OCI-LY1 (cell line): ENCODE results near the gene SHMT1.
A peak's percentile ranks its signal among the peaks of the same experiment; 100 is the strongest.

Experiments used
- H2AFZ ChIP-seq: fragments of 200-600 bp; sonication (generic), shearing (Covaris generic); 2 replicates; pipeline ENCODE4 v1.6.0; 2014; ENCODE audit warnings: antibody characterized with exemption, mild to moderate bottlenecking, low read length
- H3F3A ChIP-seq: fragments of 200-600 bp; sonication (generic), shearing (Covaris generic); 2 replicates; pipeline ENCODE4 v1.6.0; 2014; ENCODE audit warnings: mild to moderate bottlenecking, antibody characterized with exemption, low read length, moderate library complexity; ENCODE audit not compliant: insufficient read depth
- H3K27ac ChIP-seq: fragments of 200-600 bp; sonication (generic); 2 replicates; pipeline ENCODE4 v1.5.1; 2014; ENCODE audit warnings: low read length, mixed run types, mild to moderate bottlenecking, low read depth; ENCODE audit not compliant: poor library complexity, severe bottlenecking
- H3K27me3 ChIP-seq: fragments of 200-600 bp; sonication (generic); 2 replicates; pipeline ENCODE4 v1.6.0; 2014; ENCODE audit warnings: antibody characterized with exemption, mild to moderate bottlenecking, low read length, moderate library complexity; ENCODE audit not compliant: insufficient read depth
- H3K36me3 ChIP-seq: fragments of 200-600 bp; sonication (generic); 2 replicates; pipeline ENCODE4 v1.6.1; 2014; ENCODE audit warnings: mild to moderate bottlenecking, antibody characterized with exemption, low read length, moderate library complexity, mixed read lengths; ENCODE audit not compliant: insufficient read depth
- H3K4me1 ChIP-seq: fragments of 200-600 bp; sonication (generic); 2 replicates; pipeline ENCODE4 v1.5.1; 2014; ENCODE audit warnings: mild to moderate bottlenecking, low read length, moderate library complexity; ENCODE audit not compliant: insufficient read depth, severe bottlenecking
- H3K4me2 ChIP-seq: fragments of 200-600 bp; sonication (generic), shearing (Covaris generic); 2 replicates; pipeline ENCODE4 v1.6.1; 2014; ENCODE audit warnings: low read length
- H3K4me3 ChIP-seq: fragments of 200-600 bp; sonication (generic); 2 replicates; pipeline ENCODE4 v1.5.1; 2014; ENCODE audit warnings: low read length, low read depth, mild to moderate bottlenecking, mixed read lengths; ENCODE audit not compliant: poor library complexity, severe bottlenecking
- H3K79me2 ChIP-seq: fragments of 200-600 bp; shearing (Covaris generic); 2 replicates; pipeline ENCODE4 v1.6.1; 2016; ENCODE audit warnings: mixed run types, low read length, mixed read lengths; ENCODE audit not compliant: insufficient read depth
- H3K9ac ChIP-seq: fragments of 200-600 bp; sonication (generic), shearing (Covaris generic); 2 replicates; pipeline ENCODE4 v1.6.1; 2014; ENCODE audit warnings: mild to moderate bottlenecking, low read length, mixed read lengths
- H3K9me2 ChIP-seq: fragments of 200-600 bp; sonication (generic), shearing (Covaris generic); 2 replicates; pipeline ENCODE4 v1.6.1; 2014; ENCODE audit warnings: low read depth, mild to moderate bottlenecking, low read length, mixed read lengths
- H3K9me3 ChIP-seq: fragments of 200-600 bp; shearing (Covaris generic); 2 replicates; pipeline ENCODE4 v1.6.1; 2014; ENCODE audit warnings: low read length, mixed read lengths
- H4K20me1 ChIP-seq: fragments of 200-600 bp; sonication (generic), shearing (Covaris generic); 2 replicates; pipeline ENCODE4 v1.6.0; 2016; ENCODE audit warnings: mild to moderate bottlenecking, low read length; ENCODE audit not compliant: insufficient read depth
- EZH2 ChIP-seq: fragments of 200-600 bp; sonication (generic), shearing (Covaris generic); IDR thresholded peaks from 2 replicates; pipeline ENCODE4 v1.8.0; 2017; ENCODE audit warnings: borderline replicate concordance, mixed run types, mild to moderate bottlenecking, antibody characterized with exemption, low read length, moderate library complexity, mixed read lengths
- TF ChIP-seq, protein P1 (sequence below): fragments of 200-600 bp; sonication (generic), shearing (Covaris generic); IDR thresholded peaks from 2 replicates; pipeline ENCODE4 v1.5.1; 2017; ENCODE audit warnings: mild to moderate bottlenecking, antibody characterized with exemption, low read length, moderate library complexity, mixed read lengths

SHMT1 gene

DNA sequence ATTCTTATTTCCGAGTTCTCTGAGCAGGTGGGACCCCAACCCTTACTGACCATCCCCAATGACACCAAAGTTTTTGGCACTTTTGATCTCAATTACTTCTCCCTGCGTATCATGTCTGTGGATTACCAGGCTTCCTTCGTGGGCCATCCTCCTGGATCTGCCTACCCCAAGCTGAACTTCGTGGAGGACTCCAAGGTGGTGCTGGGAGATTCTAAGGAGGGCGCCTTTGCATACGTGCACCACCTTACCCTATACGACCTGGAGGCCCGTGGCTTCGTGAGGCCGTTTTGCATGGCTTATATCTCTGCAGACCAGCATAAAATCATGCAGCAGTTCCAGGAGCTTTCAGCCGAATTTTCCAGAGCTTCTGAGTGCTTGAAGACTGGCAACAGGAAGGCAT is 47.4 kb downstream of the SHMT1 start:
- no peak for TF ChIP-seq EZH2
- TF ChIP-seq, protein P1, sequence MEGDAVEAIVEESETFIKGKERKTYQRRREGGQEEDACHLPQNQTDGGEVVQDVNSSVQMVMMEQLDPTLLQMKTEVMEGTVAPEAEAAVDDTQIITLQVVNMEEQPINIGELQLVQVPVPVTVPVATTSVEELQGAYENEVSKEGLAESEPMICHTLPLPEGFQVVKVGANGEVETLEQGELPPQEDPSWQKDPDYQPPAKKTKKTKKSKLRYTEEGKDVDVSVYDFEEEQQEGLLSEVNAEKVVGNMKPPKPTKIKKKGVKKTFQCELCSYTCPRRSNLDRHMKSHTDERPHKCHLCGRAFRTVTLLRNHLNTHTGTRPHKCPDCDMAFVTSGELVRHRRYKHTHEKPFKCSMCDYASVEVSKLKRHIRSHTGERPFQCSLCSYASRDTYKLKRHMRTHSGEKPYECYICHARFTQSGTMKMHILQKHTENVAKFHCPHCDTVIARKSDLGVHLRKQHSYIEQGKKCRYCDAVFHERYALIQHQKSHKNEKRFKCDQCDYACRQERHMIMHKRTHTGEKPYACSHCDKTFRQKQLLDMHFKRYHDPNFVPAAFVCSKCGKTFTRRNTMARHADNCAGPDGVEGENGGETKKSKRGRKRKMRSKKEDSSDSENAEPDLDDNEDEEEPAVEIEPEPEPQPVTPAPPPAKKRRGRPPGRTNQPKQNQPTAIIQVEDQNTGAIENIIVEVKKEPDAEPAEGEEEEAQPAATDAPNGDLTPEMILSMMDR = no peak
- Histone ChIP-seq H3K27ac (no peak overlapping the region), H3K4me1 (peaks cover 77% of the 10 kb centered on the region), H3K9ac (peak overlapping the region; percentile 82), H3K9me2 (no peaks in the 10 kb centered on the region), H2AFZ (no peak overlapping the region), H3K36me3 (peaks cover 57% of the 10 kb centered on the region), H4K20me1 (no peaks in the 10 kb centered on the region), H3K9me3 (no peaks in the 10 kb centered on the region), H3K4me3 (peak overlapping the region; percentile 75), H3K79me2 (peaks cover 50% of the 10 kb centered on the region), H3F3A (no peaks in the 10 kb centered on the region), H3K27me3 (no peaks in the 10 kb centered on the region), H3K4me2 (peak overlapping the region; percentile 100)

DNA sequence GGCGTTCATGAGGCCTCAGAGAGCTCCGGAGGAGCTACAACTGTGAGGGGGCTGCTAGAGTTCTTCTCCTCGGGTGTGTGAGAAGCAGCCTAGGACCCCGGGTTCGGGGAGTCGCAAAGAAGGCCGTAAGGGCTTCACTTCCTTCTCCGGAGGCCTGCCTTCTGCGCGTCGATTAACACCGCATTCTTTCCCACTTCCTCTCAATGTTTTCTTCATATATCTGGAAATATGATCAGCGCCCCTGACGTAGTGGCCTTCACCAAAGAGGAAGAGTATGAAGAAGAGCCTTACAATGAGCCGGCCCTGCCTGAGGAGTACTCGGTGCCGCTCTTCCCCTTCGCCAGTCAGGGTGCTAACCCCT is 47.8 kb downstream of the SHMT1 start:
- Histone ChIP-seq H3K79me2 (peaks cover 53% of the 10 kb centered on the region), H3K4me2 (peak overlapping the region; percentile 100), H4K20me1 (no peaks in the 10 kb centered on the region), H3K9me2 (no peaks in the 10 kb centered on the region), H3K36me3 (peaks cover 56% of the 10 kb centered on the region), H3K9ac (peak overlapping the region; percentile 82), H3K4me3 (peak overlapping the region; percentile 75), H3K27ac (peak overlapping the region; percentile 82), H3F3A (no peaks in the 10 kb centered on the region), H3K4me1 (peaks cover 72% of the 10 kb centered on the region), H2AFZ (no peak overlapping the region), H3K27me3 (no peaks in the 10 kb centered on the region), H3K9me3 (no peaks in the 10 kb centered on the region)
- TF ChIP-seq, protein P1 = no peak
- TF ChIP-seq EZH2 = no peak

DNA sequence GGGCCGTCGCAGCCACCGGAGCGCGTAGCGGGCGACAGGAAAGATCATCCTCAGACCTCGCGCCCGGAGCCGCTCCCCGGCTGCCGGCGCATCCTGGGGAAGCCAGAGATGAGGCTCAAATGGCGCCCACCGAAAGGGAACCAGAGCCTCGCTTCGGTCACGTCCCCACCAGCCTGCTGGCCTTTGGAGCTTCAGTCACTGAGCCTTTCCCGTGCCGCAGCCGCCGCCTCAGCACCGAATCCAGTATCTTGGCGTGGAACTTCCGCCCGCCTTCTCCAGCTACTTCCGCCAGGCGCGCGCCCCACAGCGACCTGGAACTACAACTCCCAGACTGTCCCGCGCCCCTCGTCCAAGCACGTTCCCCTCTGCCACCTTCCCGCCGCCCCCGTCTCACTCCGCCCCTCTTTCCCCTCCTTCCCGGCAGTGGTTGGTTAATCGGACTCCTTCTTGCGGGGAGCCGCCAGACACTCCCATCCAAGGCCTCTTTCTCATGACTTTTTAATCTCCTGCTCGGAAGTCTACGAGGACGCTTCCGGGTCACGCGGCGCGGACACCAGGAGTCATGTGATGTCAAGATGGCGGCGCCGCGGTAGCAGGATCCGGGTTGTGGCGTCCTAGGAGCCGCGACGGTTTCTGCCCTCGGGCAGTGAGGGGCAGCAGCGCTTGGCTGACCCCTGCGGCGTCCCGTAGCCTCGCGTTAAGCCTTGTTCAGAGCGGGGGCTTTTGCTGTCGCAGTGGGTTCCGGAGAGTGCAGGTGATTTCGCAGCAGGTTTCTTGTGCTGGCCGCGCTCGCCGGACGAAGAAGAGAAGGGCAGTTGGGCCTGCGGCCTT is 48.4 kb downstream of the SHMT1 start, which contains the start of the genes SMCR8 and TOP3A:
Gene SMCR8, plus strand, starts transcription at position 563 of the 831 bp plus-strand sequence. CDS start 497 bp downstream, outside the sequence.
Gene TOP3A, minus strand, starts transcription at position 264 of the 831 bp plus-strand sequence. Its CDS starts 216 bp downstream, at position 48.
- no peaks in the 10 kb centered on the region for H3K9me3 ChIP-seq
- peaks cover 57% of the 10 kb centered on the region for H3K79me2 ChIP-seq
- no peaks in the 10 kb centered on the region for H4K20me1 ChIP-seq
- H3F3A ChIP-seq = no peaks in the 10 kb centered on the region
- peaks cover 56% of the 10 kb centered on the region for H3K36me3 ChIP-seq
- peak within 1 kb of the TSS; percentile 75 for H3K4me3 ChIP-seq
- TF ChIP-seq, protein P1 = no peak
- TF ChIP-seq EZH2 = no peak
- H3K4me2 ChIP-seq = peak within 1 kb of the TSS; percentile 100
- H3K4me1 ChIP-seq = peaks cover 66% of the 10 kb centered on the region
- peak within 1 kb of the TSS; percentile 82 for H3K27ac ChIP-seq
- peak within 1 kb of the TSS; percentile 82 for H3K9ac ChIP-seq
- H2AFZ ChIP-seq = no peak within 1 kb of the TSS
- H3K9me2 ChIP-seq = no peaks in the 10 kb centered on the region
- no peaks in the 10 kb centered on the region for H3K27me3 ChIP-seq
